Medulla oblongata (tissue), 1 donor: ENCODE results near the gene DAZAP1.

Experiments
- DNase-seq: peaks from one replicate; pipeline ENCODE4 v3.0.0-alpha.2; 2015; ENCODE audit errors: extremely low spot score

Gene DAZAP1

DNA sequence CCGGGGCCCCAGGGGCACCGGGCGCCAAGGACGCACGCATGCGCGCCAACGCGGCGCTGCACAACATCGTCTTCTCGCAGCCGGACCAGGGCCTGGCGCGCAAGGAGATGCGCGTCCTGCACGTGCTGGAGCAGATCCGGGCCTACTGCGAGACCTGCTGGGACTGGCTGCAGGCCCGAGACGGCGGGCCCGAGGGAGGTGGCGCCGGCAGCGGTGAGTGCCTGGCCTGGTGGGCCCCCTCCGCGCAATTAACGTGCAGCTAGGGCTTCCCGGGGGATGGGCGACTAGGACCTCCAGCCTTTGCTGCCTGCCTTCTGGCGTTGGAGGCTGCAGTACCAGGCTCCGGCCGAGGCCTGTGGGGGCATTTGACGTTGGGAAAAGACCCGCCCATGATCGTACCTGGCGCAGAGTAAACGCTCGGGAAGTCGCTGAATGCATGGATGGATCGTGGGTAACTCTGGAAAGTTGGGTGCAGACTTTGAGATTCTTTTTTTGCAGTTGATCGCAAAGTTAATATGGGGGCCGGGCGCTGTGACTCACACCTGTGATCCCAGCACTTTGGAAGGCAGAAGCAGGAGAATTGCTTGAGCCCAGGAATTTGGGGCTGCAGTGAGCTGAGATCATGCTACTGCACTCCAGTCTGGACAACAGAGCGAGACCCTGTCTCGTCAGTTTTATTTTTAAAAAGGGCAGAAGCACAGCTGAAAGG, 49.8 kb downstream of the DAZAP1 start:
- DNase-seq, result no peak

DNA sequence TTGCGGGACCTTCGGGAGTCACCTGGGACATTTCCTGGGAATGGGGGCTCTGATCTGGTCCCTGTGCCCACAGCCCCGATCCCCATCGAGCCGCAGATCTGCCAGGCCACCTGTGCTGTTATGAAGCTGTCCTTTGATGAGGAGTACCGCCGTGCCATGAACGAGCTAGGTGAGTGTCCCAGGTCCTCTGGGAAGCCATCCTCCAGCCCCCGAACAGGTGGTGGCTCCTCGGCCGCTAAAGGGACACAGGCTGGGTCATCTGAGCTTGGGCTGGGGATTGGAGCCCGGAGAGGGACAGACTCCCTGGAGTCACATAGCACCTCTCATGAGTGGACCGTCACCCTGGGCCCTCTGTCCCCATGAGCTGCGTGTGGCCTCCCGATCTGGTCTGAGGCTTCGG, 50.5 kb downstream of the DAZAP1 start:
- DNase-seq, result no peak

- no peak for DNase-seq
Measured at GRCh38 chr19:1459479-1459878, 52.1 kb downstream of the DAZAP1 start.

DNA sequence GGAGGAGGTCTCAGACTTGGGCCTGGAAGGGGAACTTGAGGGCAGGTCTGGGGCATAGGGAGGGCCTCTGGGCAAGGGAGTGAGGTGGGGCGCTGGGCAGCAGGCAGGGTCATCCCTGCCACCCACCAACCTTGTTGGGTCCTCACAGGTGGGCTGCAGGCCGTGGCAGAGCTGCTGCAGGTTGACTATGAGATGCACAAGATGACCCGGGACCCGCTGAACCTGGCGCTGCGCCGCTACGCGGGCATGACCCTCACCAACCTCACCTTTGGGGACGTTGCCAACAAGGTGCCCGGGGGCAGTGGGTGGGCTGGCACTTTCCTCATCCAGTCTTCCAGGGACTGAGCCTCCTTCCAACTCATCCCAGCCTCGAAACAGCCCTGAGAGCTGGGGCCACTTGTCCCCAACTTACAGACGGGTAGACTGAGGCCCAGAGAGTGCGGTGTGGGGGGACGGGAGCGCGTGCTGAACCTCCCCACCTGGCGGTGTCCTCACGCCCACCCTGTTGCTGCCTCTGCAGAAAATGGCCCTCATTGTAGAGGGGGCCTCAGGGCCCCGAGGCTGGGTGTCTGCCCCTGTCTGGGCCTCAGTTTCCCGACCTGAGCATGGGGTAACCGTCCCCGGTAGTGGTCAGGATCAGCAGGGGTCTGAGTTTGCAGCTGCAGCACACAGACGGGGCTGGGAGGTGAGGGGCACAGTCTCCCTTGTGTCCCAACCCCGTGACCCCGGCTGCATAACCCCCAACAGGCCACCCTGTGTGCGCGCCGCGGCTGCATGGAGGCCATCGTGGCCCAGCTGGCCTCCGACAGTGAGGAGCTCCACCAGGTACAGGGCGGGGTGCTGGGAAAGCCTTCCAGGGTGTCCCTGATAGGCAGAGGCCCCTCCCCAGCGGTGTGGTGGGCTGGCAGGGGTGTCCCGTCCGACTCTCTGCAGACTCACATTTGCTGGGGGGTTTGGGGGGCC, 52.9 kb downstream of the DAZAP1 start:
- DNase-seq, result no peak

- no peak for DNase-seq
Measured at GRCh38 chr19:1461862-1462261, 54.5 kb downstream of the DAZAP1 start.

GRCh38 chr19:1465191-1466016, 58.0 kb downstream of the DAZAP1 start:
- DNase-seq, result no peak

DNA sequence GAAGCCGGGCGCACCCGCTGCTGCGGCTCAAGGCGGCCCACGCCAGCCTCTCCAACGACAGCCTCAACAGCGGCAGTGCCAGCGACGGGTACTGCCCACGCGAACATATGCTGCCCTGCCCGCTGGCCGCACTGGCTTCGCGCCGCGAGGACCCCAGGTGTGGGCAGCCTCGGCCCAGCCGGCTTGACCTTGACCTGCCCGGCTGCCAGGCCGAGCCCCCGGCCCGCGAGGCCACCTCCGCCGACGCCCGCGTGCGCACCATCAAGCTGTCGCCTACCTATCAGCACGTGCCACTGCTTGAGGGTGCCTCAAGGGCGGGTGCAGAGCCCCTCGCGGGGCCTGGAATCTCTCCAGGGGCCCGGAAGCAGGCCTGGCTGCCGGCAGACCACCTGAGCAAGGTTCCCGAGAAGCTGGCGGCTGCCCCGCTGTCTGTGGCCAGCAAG, 58.7 kb downstream of the DAZAP1 start:
- DNase-seq, result no peak

GRCh38 chr19:1466461-1467214, 59.3 kb downstream of the DAZAP1 start:
- DNase-seq, result no peak

DNA sequence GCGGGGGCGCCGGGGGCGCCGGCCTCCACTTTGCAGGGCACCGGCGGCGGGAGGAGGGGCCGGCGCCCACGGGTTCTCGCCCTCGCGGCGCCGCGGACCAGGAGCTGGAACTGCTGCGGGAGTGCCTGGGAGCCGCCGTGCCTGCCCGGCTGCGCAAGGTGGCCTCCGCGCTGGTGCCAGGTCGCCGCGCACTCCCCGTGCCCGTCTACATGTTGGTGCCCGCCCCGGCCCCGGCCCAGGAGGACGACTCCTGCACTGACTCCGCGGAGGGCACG, 59.8 kb downstream of the DAZAP1 start:
- DNase-seq, result no peak

DNA sequence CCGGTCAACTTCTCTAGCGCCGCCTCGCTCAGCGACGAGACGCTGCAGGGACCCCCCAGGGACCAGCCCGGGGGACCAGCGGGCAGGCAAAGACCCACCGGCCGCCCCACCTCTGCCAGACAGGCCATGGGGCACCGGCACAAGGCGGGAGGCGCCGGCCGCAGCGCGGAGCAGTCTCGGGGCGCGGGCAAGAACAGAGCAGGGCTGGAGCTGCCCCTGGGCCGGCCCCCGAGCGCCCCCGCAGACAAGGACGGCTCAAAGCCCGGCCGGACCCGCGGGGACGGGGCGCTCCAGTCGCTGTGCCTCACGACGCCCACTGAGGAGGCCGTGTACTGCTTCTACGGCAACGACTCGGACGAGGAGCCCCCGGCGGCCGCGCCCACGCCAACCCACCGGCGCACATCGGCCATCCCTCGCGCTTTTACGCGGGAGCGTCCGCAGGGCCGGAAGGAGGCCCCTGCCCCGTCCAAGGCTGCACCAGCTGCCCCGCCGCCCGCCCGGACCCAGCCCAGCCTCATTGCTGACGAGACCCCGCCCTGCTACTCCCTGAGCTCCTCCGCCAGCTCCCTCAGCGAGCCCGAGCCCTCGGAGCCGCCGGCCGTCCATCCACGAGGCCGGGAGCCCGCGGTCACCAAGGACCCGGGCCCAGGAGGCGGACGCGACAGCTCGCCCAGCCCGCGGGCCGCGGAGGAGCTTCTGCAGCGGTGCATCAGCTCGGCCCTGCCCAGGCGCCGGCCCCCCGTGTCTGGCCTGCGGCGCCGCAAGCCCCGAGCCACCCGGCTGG, 60.3 kb downstream of the DAZAP1 start:
- no peak for DNase-seq

DNA sequence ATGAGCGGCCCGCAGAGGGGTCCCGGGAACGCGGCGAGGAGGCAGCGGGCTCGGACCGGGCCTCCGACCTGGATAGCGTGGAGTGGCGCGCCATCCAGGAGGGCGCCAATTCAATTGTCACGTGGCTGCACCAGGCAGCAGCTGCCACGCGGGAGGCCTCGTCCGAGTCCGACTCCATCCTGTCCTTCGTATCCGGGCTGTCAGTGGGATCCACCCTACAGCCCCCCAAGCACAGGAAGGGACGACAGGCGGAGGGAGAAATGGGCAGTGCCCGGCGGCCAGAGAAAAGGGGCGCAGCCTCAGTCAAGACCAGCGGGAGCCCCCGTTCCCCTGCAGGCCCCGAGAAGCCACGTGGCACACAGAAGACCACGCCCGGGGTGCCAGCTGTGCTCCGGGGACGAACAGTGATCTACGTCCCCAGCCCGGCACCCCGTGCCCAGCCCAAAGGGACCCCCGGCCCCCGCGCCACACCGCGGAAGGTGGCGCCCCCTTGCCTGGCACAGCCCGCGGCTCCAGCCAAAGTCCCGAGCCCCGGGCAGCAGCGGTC, 61.0 kb downstream of the DAZAP1 start:
- DNase-seq, result no peak

DNA sequence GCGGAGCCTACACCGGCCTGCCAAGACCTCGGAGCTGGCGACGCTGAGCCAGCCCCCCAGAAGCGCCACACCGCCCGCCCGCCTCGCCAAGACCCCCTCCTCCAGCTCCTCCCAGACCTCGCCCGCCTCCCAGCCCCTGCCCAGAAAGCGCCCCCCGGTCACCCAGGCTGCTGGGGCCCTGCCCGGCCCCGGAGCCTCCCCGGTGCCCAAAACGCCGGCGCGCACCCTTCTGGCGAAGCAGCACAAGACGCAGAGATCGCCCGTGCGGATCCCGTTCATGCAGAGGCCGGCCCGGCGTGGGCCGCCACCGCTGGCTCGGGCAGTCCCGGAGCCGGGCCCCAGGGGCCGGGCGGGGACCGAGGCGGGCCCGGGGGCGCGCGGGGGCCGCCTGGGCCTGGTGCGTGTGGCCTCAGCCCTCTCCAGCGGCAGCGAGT, 61.5 kb downstream of the DAZAP1 start:
- DNase-seq, result no peak

DNA sequence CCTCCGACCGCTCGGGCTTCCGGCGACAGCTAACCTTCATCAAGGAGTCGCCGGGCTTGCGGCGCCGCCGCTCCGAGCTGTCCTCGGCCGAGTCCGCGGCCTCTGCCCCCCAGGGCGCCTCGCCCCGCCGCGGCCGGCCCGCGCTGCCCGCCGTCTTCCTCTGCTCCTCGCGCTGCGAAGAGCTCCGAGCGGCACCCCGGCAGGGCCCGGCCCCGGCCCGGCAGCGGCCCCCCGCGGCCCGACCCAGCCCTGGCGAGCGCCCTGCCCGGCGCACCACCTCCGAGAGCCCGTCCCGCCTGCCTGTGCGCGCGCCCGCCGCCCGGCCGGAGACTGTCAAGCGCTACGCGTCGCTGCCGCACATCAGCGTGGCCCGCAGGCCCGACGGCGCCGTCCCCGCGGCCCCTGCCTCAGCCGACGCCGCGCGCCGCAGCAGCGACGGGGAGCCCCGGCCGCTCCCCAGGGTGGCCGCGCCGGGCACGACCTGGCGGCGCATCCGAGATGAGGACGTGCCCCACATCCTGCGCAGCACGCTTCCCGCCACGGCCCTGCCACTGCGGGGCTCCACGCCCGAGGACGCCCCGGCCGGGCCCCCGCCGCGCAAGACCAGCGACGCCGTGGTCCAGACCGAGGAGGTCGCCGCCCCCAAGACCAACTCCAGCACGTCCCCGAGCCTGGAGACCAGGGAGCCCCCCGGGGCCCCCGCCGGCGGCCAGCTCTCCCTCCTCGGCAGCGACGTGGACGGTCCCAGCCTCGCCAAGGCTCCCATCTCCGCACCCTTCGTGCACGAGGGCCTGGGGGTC, 62.1 kb downstream of the DAZAP1 start:
- DNase-seq, result no peak

GRCh38 chr19:1470055-1470304, 62.6 kb downstream of the DAZAP1 start:
- DNase-seq, result no peak

- DNase-seq, result no peak
Measured at GRCh38 chr19:1470305-1471009, 63.1 kb downstream of the DAZAP1 start.

DNA sequence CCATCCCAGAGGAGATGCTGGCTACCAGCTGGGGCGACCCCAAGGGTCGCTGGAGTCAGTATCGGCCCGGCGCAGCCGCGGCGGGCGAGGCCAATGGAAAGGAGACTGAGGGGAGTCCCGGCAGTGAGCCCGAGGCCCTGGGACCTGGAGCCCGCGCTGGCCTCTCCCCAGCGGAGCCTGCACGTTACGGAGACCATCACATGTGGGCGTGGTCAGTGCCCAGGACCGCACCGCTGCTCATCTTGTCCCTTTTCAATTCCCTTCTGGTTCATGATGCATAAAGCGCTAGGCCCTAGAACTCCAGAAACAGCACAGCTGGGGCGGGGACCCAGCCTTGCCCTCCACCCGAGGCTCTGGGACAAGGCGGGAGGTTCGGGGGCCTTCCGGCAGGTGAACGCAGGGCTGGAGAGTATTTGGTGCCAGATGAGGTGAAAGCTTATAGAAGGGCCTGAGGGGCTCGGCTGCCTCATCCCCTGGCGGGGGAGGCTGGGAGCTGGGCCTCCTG, 63.7 kb downstream of the DAZAP1 start:
- no peak for DNase-seq

DNA sequence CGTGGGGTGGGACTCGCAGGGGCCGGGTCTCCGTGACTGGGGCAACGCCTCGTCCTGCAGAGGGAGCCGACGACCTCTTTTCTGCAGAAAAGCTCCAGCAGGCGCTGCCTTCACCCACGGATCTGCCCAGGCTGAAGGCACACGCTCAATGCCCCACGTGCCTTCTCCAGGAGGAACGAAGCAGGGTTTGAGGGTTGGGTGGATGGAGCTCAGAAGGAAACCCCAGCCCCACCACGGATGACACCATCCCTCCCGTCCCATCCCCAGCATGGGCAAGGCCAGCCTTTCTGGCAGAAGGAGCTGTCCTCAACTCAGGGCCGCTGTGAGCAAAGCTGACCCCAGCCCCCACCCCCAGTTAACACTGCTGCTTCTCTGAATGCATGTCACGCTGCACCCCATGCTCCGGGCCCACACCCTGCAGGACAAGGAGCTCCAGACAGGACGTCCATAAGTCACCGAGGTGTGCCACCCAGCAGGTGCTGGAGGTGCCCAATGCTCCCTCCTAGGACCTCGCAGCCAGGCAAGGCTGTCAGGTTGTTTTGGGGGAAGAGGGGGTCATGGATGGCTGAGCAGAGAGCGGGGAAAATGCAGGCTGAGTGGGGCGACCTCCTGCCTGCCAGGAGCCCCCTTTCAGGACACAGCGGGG, 64.3 kb downstream of the DAZAP1 start:
- DNase-seq, result peak; percentile 63

DNA sequence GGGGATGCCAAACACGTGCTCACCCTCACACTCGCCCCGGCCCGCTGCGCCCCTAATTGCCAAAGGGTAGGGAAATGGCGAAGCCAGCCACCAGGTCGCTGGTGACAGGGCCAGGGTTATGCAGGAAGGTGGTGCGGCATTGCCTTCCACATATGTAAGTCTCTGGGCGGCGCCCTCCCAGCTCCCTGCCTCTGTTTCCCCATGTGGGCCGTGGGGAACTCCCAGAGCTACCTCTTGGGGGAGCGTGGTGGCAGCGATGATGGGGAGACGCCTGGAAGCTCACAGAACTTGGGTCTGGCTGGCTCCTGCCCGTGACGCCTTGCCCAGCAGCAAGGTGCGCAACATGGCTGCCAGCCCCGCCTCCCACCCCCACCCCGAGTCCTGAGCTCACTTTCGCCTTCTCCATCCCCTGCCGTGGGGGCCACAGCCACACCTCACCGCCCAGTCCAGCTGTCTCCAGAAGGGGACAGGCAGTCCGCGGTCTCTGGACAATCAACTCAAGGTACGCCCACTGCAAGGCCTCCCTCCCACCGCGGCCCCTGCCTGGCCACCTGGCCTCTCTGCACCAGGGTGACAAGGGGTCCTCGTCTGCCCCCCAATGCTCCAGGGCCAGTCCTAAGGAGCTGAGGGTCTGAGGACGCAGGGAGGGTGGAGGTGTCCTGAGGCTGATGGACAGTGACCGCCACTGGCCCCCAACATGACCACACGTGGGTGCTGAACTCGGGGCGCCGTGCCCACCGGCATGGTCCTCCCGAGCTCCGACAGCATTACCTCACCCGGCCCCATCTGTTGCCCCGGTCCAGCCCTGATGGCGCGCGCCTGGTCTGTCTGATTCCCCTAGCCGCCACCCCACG, 65.1 kb downstream of the DAZAP1 start:
- DNase-seq, result no peak
